ENCODE measurements around the gene TOMM20. TPM values are rescaled to one million over a fixed set of nuclear protein-coding genes. Genes with fewer than 3 reads are reported as not detected.
A peak's percentile ranks its signal among the peaks of the same experiment; 100 is the strongest.

The TOMM20 gene
- total RNA-seq, 1 experiment from 2014 or later: 184 TPM

DNA sequence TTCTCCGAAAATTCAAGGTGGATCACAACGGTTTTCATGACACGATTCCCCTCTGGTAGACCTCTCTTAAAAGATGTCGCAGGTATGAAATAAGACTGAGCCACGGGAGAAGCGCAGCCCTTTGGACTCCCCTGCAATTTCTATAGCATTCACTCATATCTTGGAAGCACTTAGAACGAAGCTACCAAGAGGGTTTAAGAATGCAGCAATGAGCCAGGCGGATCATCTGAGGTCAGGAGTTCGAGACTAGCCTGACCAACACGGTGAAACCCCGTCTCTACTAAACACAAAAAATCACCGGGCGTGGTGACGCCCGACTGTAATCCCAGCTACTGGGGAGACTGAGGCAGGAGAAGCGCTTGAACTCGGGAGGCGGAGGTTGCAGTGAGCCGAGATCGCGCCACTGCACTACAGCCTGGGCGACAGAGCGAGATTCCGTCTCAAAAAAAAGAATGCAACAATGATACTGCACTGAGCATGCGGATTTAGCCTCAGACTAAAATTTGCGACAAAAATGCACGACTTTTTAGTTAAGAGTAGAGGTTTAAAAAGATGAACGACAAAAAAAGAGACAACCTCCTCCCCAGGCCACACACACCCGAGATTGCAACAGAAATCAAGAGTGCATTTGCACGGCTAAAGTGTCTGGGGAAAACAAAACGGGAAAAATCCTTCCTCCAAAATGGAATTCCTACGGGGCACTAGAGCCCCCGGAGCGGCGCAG is 743 bp downstream of the TOMM20 start (continued):
- TF ChIP-seq MYBL2 (CRISPR knock-in tag; IDR thresholded peaks at IDR 0.05): no peak

DNA sequence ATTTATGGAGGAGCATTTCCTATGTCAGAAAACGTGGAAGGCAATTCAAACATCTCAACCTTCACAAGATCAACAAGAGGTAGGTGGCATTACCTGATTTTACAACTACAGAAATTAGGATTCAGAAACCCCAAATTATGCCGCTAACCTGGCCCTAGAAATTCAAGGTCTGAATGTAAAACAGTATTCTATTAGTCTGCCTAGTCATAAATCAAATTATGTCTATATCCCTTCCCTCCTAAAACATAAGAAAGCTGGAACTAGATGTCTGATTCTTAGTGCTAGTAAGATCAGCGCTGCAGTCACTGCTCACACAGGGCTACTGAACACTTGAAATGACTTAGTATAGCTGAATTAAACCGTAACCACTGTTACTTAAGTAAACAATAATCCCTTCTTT is 1.4 kb downstream of the TOMM20 start:
- Mint-ChIP-seq H3K9me3 (no peaks in the 10 kb centered on the region), H3K27ac (peak overlapping the region; percentile 98; the same call in 1 of the 2 replicates), H3K4me3 (peak overlapping the region; percentile 99), H3K36me3 (peaks cover 46% of the 10 kb centered on the region), H3K4me1 (peaks cover 44% of the 10 kb centered on the region), H3K27me3 (ENCODE audit: low read depth) (no peaks in the 10 kb centered on the region)
- ChIA-PET POLR2A (interaction anchor here (1.4 kb wide), 1 partner anchor 33 kb away, joined by 4 read pairs; the partner anchor contains the start of gene RBM34), CTCF (interaction anchor here (0.6 kb wide), 1 partner anchor 43 kb away, joined by 6 read pairs; no protein-coding TSS in a partner anchor)
- TF ChIP-seq NFATC4 (CRISPR knock-in tag; IDR thresholded peaks at IDR 0.05) (no peak), FOXJ3 (CRISPR knock-in tag; IDR thresholded peaks at IDR 0.05; ENCODE audit: borderline replicate concordance) (no peak), ZMAT4 (CRISPR knock-in tag; IDR thresholded peaks at IDR 0.05) (no peak), ZNF512 (CRISPR knock-in tag; IDR thresholded peaks at IDR 0.05; ENCODE audit: borderline replicate concordance) (no peak), PRDM15 (CRISPR knock-in tag; IDR thresholded peaks at IDR 0.05) (no peak), ZNF423 (CRISPR knock-in tag; IDR thresholded peaks at IDR 0.05) (no peak)
- DNase-seq (ENCODE audit: low spot score) (no peak), ATAC-seq (no peak)

GRCh38 chr1:235124665-235125064 is 4.0 kb downstream of the TOMM20 start:
- DNase-seq (ENCODE audit: low spot score) (no peak), ATAC-seq (no peak)
- TF ChIP-seq RORB (CRISPR knock-in tag; IDR thresholded peaks at IDR 0.05): no peak
- TF ChIP-seq TP53 (CRISPR knock-in tag; IDR thresholded peaks at IDR 0.05): no peak
- no peak for TF ChIP-seq ZNF317 (CRISPR knock-in tag; IDR thresholded peaks at IDR 0.05; ENCODE audit: borderline replicate concordance, low read depth)
- no peak for TF ChIP-seq SMAD4 (CRISPR knock-in tag; IDR thresholded peaks at IDR 0.05)
- ChIA-PET CTCF (no interaction called here), POLR2A (no interaction called here)
- Mint-ChIP-seq H3K27me3 (ENCODE audit: low read depth) (no peaks in the 10 kb centered on the region), H3K4me3 (peak overlapping the region; percentile 40; the same call in 1 of the 2 replicates), H3K36me3 (peaks cover 61% of the 10 kb centered on the region), H3K27ac (peak overlapping the region; percentile 94), H3K4me1 (peaks cover 40% of the 10 kb centered on the region), H3K9me3 (no peaks in the 10 kb centered on the region)

GRCh38 chr1:235124111-235124510 is 4.5 kb downstream of the TOMM20 start:
- Mint-ChIP-seq H3K36me3 (peaks cover 67% of the 10 kb centered on the region), H3K9me3 (no peaks in the 10 kb centered on the region), H3K4me3 (peak overlapping the region; percentile 40; the same call in 1 of the 2 replicates), H3K4me1 (peaks cover 35% of the 10 kb centered on the region), H3K27ac (peak overlapping the region; percentile 94), H3K27me3 (ENCODE audit: low read depth) (no peaks in the 10 kb centered on the region)
- DNase-seq (ENCODE audit: low spot score) (no peak), ATAC-seq (no peak)
- CTCF ChIA-PET: no interaction called here
- POLR2A ChIA-PET: no interaction called here
- TF ChIP-seq FOXP1 (CRISPR knock-in tag; IDR thresholded peaks at IDR 0.05; ENCODE audit: borderline replicate concordance) (no peak), ZNF263 (CRISPR knock-in tag; IDR thresholded peaks at IDR 0.05; ENCODE audit: low read depth) (no peak), PRRX2 (CRISPR knock-in tag; IDR thresholded peaks at IDR 0.05) (no peak), USF1 (CRISPR knock-in tag; IDR thresholded peaks at IDR 0.05) (no peak), ZNF416 (CRISPR knock-in tag; IDR thresholded peaks at IDR 0.05) (no peak), ESRRA (CRISPR knock-in tag; IDR thresholded peaks at IDR 0.05; ENCODE audit: borderline replicate concordance) (no peak), TEAD1 (CRISPR knock-in tag; IDR thresholded peaks at IDR 0.05) (no peak), ZNF121 (CRISPR knock-in tag; IDR thresholded peaks at IDR 0.05) (no peak), CREB1 (CRISPR knock-in tag; IDR thresholded peaks at IDR 0.05) (no peak), ATF1 (CRISPR knock-in tag; IDR thresholded peaks at IDR 0.05) (no peak), SOX15 (CRISPR knock-in tag; IDR thresholded peaks at IDR 0.05) (no peak)
- TF ChIP-seq, protein P1, sequence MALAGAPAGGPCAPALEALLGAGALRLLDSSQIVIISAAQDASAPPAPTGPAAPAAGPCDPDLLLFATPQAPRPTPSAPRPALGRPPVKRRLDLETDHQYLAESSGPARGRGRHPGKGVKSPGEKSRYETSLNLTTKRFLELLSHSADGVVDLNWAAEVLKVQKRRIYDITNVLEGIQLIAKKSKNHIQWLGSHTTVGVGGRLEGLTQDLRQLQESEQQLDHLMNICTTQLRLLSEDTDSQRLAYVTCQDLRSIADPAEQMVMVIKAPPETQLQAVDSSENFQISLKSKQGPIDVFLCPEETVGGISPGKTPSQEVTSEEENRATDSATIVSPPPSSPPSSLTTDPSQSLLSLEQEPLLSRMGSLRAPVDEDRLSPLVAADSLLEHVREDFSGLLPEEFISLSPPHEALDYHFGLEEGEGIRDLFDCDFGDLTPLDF (CRISPR knock-in tag; IDR thresholded peaks at IDR 0.05): no peak
